ENCODE measurements around the gene TAF6. TPM values are rescaled to one million over a fixed set of nuclear protein-coding genes. Genes with fewer than 3 reads are reported as not detected.

TAF6 gene
- total and polyA plus RNA-seq, 9 of the 15 experiments (the other 6 are each of a cell fraction or from before 2014, with no cell fraction given), result 0.78 to 78.7 (median 21.3) TPM

DNA sequence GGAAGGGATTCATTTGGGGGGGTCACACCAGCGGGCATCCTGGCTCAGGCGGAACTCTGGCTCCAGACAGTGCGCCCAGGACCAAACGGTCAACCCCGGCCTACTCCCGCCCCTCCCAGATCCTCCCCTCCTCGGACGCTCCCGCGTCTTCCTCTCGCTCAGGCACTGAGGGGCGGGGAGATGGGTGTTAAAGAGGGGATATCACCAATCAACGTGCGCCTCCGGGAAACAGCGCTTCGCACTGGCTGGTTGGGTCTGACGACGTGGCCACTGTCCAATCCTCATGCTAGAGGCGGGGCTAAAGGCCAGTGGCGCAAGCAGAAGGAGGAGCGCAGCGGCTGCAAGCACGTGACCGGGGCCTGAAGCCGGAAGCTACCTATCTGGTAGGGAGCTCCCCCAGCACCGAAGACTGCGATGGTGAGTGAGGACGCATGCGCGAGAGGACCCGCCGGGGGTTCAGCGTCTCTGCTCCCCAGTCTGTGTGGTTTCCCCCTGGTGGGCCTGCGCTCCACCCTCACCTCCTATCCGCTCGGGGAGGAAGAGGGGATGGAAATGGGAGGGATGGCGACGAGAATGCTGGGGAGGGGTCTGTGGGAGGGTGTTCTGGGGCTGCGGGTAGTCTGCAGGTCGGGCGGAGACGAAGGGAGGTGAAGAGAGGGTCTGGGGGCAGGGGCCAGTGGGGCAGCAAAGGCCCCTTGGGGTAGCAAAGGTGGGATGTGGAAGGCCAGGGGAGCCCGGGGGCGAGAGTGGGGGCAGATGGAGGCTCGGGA, 29.6 kb upstream of the TAF6 start, which contains the start of gene LAMTOR4 (continued):
- no peak for TF ChIP-seq MEF2A (IDR thresholded peaks at IDR 0.05; ENCODE audit: control insufficient read depth, low read depth, low read length)
- TF ChIP-seq HNRNPH1 (optimal IDR thresholded peaks at IDR 0.05; ENCODE audit: low read depth, low read length), result no peak
- TF ChIP-seq FOXP1 (CRISPR knock-in tag; IDR thresholded peaks at IDR 0.05), result no peak; the same call in 1 of the 2 replicates
- TF ChIP-seq MBD2 (IDR thresholded peaks at IDR 0.05; ENCODE audit: borderline replicate concordance, low read depth), result peak; percentile 99
- TF ChIP-seq, protein P1, sequence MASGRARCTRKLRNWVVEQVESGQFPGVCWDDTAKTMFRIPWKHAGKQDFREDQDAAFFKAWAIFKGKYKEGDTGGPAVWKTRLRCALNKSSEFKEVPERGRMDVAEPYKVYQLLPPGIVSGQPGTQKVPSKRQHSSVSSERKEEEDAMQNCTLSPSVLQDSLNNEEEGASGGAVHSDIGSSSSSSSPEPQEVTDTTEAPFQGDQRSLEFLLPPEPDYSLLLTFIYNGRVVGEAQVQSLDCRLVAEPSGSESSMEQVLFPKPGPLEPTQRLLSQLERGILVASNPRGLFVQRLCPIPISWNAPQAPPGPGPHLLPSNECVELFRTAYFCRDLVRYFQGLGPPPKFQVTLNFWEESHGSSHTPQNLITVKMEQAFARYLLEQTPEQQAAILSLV (tag; IDR thresholded peaks at IDR 0.05), result no peak
- no peak for TF ChIP-seq ZNF696 (CRISPR knock-in tag; conservative IDR thresholded peaks at IDR 0.05)
- TF ChIP-seq SMAD2 (IDR thresholded peaks at IDR 0.05; ENCODE audit: low read depth, low read length), result no peak
- peak; percentile 20 for TF ChIP-seq RBBP5 (IDR thresholded peaks at IDR 0.05; ENCODE audit: borderline replicate concordance, insufficient read depth, low read length, poor library complexity, severe bottlenecking)
- no peak for TF ChIP-seq HDAC8 (tag; IDR thresholded peaks at IDR 0.05)
- no peak for TF ChIP-seq SREBF1 (IDR thresholded peaks at IDR 0.05; ENCODE audit: borderline replicate concordance, low read depth, low read length)
- no peak for TF ChIP-seq SIN3B (IDR thresholded peaks at IDR 0.05; ENCODE audit: low read depth)
- TF ChIP-seq TAF9B (IDR thresholded peaks at IDR 0.05; ENCODE audit: partially characterized antibody), result no peak
- no peak for TF ChIP-seq KLF10 (CRISPR knock-in tag; IDR thresholded peaks at IDR 0.05)
- TF ChIP-seq HMG20A (CRISPR knock-in tag; conservative IDR thresholded peaks at IDR 0.05), result no peak
- TF ChIP-seq, protein P2, sequence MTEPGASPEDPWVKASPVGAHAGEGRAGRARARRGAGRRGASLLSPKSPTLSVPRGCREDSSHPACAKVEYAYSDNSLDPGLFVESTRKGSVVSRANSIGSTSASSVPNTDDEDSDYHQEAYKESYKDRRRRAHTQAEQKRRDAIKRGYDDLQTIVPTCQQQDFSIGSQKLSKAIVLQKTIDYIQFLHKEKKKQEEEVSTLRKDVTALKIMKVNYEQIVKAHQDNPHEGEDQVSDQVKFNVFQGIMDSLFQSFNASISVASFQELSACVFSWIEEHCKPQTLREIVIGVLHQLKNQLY (CRISPR knock-in tag; conservative IDR thresholded peaks at IDR 0.05), result no peak
- no peak for TF ChIP-seq ZNF143 (CRISPR knock-in tag; IDR thresholded peaks at IDR 0.05)
- no peak for TF ChIP-seq NCOR1 (IDR thresholded peaks at IDR 0.05)

Measured in K562 (cell line).